Measurements from ENCODE around the gene ZNF777. TPM values are rescaled to one million over a fixed set of nuclear protein-coding genes. Genes with fewer than 3 reads are reported as not detected.

Gene ZNF777
- total and polyA plus RNA-seq, 9 of the 15 experiments (the other 6 are each of a cell fraction or from before 2014, with no cell fraction given): 0.11 to 32.6 (median 9.0) TPM

DNA sequence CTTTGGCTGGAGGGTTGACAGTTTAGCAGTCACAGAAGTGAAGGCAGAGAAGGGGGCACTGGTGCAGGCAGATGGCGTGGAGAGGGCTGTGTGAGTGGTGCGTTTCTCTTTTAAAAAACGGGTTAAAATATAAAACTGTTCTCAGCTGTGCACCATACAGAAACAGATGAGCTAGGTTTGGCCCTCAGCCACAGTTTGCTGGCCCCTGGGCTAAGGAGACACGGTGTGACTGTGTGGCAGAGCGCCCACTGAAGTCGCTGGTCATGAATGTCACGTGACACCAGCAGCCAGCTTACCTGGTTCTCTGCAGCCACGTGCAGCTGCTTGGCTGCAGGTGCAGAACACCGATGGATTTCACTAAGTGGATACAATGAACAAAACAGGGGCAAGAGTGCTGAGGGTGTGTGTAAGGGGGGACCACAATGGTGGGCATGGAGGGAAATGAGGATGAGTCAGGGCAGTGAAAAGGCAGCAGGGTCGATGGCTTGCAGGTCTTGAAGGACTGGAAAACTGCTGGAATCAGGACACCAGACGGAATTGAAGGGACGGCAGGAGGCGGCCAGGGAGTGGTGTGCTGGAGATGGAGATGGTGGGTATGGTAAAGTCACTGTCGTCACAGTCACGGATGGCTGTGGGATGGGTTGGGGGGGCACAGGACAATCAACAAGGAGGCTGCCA is 29.4 kb upstream of the ZNF777 start:
- ATAC-seq: no peak
- peaks cover 10% of the 10 kb centered on the region for H3K79me2 ChIP-seq (ENCODE audit: control insufficient read depth, insufficient read depth, low read length)
- no peaks in the 10 kb centered on the region for H4K20me1 ChIP-seq (replicated peaks; ENCODE audit: control insufficient read depth, insufficient read depth, low read length)
- DNase-seq (ENCODE audit: extremely low read depth in 1 of 4, low spot score in 3 of 4): no peak
- H3K27ac ChIP-seq (ENCODE audit: extremely low read depth, low read depth, low read length): no peak overlapping the region
- no peak overlapping the region for H3K4me2 ChIP-seq (ENCODE audit: insufficient read depth, low read length)
- ChIA-PET POLR2A (interaction anchor here (1.0 kb wide), 1 partner anchor 263 kb away, joined by 3 read pairs; no protein-coding TSS in a partner anchor), CTCF (ENCODE audit: low intra/inter-chr PET ratio) (interaction anchor here (0.7 kb wide), 1 partner anchor 11 kb away, joined by 3 read pairs; no protein-coding TSS in a partner anchor)
- H2AFZ ChIP-seq (ENCODE audit: low read depth, low read length): no peak overlapping the region
- intact Hi-C loops (cut with micrococcal nuclease) (no loop called here), in situ Hi-C loops (cut with MboI) (no loop called here)
- H3K9me3 ChIP-seq (replicated peaks; ENCODE audit: control insufficient read depth, insufficient read depth, low read depth, low read length): no peaks in the 10 kb centered on the region
- FAIRE-seq: no peak
- WGBS (ENCODE audit: insufficient coverage, low coverage, missing lambda C conversion rate): 87% methylated on average over 15 of the region's 15 CpGs
- no TSS peak for BruUV-seq (replicated peaks)
- no peaks in the 10 kb centered on the region for H3K27me3 ChIP-seq (ENCODE audit: control insufficient read depth in 2 of 2, insufficient read depth in 2 of 2, low read length in 2 of 2)
- H3K9me1 ChIP-seq (ENCODE audit: control insufficient read depth, insufficient read depth, low read length): peaks cover under 1% of the 10 kb centered on the region
- peaks cover 92% of the 10 kb centered on the region for H3K36me3 ChIP-seq (ENCODE audit: control insufficient read depth, insufficient read depth, low read length)
- TF ChIP-seq, protein P1, sequence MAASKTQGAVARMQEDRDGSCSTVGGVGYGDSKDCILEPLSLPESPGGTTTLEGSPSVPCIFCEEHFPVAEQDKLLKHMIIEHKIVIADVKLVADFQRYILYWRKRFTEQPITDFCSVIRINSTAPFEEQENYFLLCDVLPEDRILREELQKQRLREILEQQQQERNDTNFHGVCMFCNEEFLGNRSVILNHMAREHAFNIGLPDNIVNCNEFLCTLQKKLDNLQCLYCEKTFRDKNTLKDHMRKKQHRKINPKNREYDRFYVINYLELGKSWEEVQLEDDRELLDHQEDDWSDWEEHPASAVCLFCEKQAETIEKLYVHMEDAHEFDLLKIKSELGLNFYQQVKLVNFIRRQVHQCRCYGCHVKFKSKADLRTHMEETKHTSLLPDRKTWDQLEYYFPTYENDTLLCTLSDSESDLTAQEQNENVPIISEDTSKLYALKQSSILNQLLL (CRISPR knock-in tag; IDR thresholded peaks at IDR 0.05; ENCODE audit: borderline replicate concordance): no peak
- TF ChIP-seq SIRT6 (IDR thresholded peaks at IDR 0.05; ENCODE audit: low read depth, low read length): no peak
- TF ChIP-seq ZKSCAN3 (CRISPR knock-in tag; IDR thresholded peaks at IDR 0.05): no peak
- 0 out of 2 replicates have a peak, but pooled peaks have one; percentile 8 for TF ChIP-seq POLR2G (IDR thresholded peaks at IDR 0.05; ENCODE audit: low read depth, low read length)
- no peak for TF ChIP-seq CCAR2 (IDR thresholded peaks at IDR 0.05; ENCODE audit: low read depth, low read length)
- no peak for TF ChIP-seq ZNF785 (CRISPR knock-in tag; IDR thresholded peaks at IDR 0.05)
- TF ChIP-seq TAF1 (IDR thresholded peaks at IDR 0.05; ENCODE audit: control insufficient read depth, extremely low read depth, insufficient read depth, low read length, severe bottlenecking): no peak
- TF ChIP-seq, protein P2, sequence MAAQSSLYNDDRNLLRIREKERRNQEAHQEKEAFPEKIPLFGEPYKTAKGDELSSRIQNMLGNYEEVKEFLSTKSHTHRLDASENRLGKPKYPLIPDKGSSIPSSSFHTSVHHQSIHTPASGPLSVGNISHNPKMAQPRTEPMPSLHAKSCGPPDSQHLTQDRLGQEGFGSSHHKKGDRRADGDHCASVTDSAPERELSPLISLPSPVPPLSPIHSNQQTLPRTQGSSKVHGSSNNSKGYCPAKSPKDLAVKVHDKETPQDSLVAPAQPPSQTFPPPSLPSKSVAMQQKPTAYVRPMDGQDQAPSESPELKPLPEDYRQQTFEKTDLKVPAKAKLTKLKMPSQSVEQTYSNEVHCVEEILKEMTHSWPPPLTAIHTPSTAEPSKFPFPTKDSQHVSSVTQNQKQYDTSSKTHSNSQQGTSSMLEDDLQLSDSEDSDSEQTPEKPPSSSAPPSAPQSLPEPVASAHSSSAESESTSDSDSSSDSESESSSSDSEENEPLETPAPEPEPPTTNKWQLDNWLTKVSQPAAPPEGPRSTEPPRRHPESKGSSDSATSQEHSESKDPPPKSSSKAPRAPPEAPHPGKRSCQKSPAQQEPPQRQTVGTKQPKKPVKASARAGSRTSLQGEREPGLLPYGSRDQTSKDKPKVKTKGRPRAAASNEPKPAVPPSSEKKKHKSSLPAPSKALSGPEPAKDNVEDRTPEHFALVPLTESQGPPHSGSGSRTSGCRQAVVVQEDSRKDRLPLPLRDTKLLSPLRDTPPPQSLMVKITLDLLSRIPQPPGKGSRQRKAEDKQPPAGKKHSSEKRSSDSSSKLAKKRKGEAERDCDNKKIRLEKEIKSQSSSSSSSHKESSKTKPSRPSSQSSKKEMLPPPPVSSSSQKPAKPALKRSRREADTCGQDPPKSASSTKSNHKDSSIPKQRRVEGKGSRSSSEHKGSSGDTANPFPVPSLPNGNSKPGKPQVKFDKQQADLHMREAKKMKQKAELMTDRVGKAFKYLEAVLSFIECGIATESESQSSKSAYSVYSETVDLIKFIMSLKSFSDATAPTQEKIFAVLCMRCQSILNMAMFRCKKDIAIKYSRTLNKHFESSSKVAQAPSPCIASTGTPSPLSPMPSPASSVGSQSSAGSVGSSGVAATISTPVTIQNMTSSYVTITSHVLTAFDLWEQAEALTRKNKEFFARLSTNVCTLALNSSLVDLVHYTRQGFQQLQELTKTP (IDR thresholded peaks at IDR 0.05; ENCODE audit: low read depth in 1 of 2, partially characterized antibody in 2 of 2): no peak
- no peak for TF ChIP-seq BCL6 (CRISPR knock-in tag; IDR thresholded peaks at IDR 0.05)
- H3K4me1 ChIP-seq (replicated peaks in 1 of 2; ENCODE audit: control insufficient read depth in 2 of 2, insufficient read depth in 2 of 2, low read length in 2 of 2): peaks cover 7 to 9% of the 10 kb centered on the region in 2 experiments; a peak in 3 of 5 replicates
- no peak overlapping the region for H3K4me3 ChIP-seq
- peak overlapping the region in 1 of 2 experiments; percentile 52; a peak in 1 of 4 replicates for H3K9ac ChIP-seq (ENCODE audit: insufficient read depth in 1 of 2, low read depth in 2 of 2, low read length in 2 of 2)

All from K562 (cell line).